ENCODE data around the gene OGFR.
A peak's percentile ranks its signal among the peaks of the same experiment; 100 is the strongest.

The OGFR gene

DNA sequence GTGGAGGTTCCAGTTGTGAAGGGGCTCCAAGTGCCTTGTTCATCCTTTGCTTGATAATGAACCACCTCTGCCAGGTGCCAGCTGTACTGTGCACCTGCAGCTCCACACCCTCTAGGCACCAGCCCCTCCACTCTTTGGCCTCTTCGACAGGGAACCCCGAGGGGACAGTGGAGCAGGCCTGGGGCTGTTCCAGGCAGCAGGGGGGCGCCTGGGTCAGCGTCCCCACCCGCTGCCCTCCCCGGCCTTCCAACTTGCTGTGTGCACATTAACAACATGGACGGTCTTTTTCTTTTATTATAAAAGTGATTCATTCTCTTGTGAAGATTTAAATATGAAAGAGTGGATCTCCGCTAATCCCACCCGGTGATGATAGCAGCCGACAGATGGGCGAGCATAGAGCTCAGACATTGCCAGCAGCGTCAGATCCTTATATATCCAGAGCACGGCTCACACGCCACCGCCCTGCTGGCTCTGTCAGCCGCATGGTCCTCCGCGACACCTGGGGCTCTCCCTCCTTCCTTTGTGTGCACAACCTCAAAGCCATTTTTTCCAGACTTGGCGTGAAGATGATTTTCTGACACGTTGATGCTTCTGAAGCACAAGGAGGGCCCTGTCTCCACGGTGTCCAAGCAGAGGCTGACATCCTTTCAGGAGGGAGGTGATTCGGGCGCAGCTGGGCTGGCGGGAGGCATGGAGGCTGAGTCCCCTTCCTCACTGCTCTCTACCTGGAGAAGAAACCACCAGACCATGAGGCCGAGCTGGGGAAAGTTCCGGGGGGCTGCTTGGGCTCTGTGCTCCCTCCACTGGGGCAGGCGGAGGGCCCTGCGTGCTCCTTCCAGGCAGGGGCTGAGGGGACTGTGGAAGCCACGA is 30.6 kb upstream of the OGFR start:
- Mint-ChIP-seq H3K9me3 (peaks cover 3 to 7% of the 10 kb centered on the region in 2 donors), H3K27ac (no peak overlapping the region), H3K4me1 (peaks cover 24 to 37% of the 10 kb centered on the region in 2 donors), H3K36me3 (peaks cover 0 to 4% of the 10 kb centered on the region in 2 donors), H3K27me3 (peaks cover 0 to 7% of the 10 kb centered on the region in 2 donors), H3K4me3 (no peak overlapping the region)
- ATAC-seq (replicated peaks), result no peak
- DNase-seq, result no peak

DNA sequence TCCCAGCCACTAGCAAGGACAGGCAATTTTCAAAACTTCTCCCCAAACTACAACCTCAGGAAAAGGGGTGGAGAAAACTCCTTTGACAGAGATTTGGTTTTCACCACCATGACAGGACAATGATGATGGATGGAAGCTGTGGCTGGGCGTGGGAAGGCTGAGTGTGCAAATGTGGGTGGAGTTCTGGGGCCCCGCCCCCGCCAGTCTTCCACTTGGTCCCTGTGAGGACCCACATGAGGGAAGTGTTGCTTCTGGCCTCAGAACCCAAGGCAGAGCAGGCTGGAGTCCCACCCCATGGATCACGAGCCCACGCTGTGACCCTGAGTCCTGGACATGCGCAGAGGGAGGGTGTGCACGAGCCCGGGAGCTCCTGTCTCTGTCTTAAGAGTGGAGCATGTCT is 29.9 kb upstream of the OGFR start:
- ATAC-seq (replicated peaks) (no peak), DNase-seq (no peak)
- Mint-ChIP-seq H3K27ac (no peak overlapping the region), H3K36me3 (peaks cover 0 to 4% of the 10 kb centered on the region in 2 donors), H3K27me3 (peaks cover 0 to 7% of the 10 kb centered on the region in 2 donors), H3K4me3 (no peak overlapping the region), H3K9me3 (peaks cover 3 to 7% of the 10 kb centered on the region in 2 donors), H3K4me1 (peaks cover 24 to 37% of the 10 kb centered on the region in 2 donors)

DNA sequence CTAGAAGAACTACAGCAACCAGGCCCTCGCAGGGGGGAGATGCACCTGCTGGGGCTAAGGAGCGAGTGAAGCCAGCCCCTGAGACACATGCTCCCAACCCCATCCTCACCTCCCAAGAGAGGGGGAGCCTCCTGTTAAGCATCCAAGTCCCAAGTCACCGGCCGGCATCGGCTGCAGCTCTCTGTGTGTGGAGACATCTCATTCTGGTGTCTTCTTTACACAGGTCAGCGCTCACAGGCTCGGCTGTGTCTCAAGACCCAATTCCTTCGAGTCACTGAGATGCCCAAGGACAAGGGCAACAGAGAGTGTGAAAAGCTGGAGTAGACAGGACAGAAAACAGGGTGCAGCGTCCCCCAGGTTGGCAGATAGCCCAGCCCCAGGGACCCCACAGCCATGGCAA is 29.4 kb upstream of the OGFR start:
- no peak for ATAC-seq (replicated peaks)
- Mint-ChIP-seq H3K4me3 (no peak overlapping the region), H3K27ac (no peak overlapping the region)

DNA sequence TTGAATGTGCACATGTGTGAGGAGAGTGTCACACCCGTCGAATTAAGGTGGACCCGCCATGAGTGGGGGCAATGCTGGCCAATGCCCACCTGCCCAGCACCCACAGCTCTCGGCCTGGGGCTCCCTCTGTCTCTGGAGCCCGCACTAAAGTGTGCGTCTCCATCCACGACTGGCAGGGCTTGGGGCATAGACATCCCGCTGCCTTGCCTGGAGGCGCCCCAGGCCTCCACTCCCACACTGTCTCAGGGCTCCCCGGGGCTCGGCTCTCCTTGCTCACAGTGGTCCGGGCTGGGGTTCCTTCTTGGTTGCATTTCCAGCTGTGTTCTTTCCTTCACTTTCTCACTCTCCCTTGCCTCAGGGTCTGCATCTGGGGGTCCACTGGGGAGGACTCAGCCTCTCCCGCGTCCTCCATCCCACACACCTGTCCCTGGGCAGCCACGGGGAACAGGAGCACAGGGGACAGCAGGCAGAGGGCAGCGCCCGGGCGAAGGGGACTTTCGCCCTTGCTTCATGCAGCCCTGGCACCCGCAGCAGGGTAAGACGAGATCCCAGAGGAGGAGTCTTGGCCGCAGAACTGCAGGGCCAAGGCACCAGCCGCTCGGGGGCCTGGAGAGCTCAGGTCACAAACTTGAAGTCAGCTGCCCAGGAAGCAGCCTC is 28.5 kb upstream of the OGFR start:
- Mint-ChIP-seq H3K4me1 (peaks cover 24 to 32% of the 10 kb centered on the region in 2 donors), H3K27me3 (peaks cover 0 to 6% of the 10 kb centered on the region in 2 donors), H3K9me3 (peaks cover 3 to 7% of the 10 kb centered on the region in 2 donors), H3K36me3 (peaks cover 0 to 4% of the 10 kb centered on the region in 2 donors), H3K4me3 (peak overlapping the region in 1 of 2 donors; percentile 74), H3K27ac (peak overlapping the region; percentile 92)
- ATAC-seq (replicated peaks) (no peak), DNase-seq (no peak)

More for the DNA sequence above, 29.4 kb upstream of the OGFR start:
- peaks cover 0 to 4% of the 10 kb centered on the region in 2 donors for H3K36me3 Mint-ChIP-seq
- peaks cover 3 to 7% of the 10 kb centered on the region in 2 donors for H3K9me3 Mint-ChIP-seq
- DNase-seq, result no peak
- peaks cover 24 to 37% of the 10 kb centered on the region in 2 donors for H3K4me1 Mint-ChIP-seq
- H3K27me3 Mint-ChIP-seq, result peaks cover 0 to 7% of the 10 kb centered on the region in 2 donors

DNA sequence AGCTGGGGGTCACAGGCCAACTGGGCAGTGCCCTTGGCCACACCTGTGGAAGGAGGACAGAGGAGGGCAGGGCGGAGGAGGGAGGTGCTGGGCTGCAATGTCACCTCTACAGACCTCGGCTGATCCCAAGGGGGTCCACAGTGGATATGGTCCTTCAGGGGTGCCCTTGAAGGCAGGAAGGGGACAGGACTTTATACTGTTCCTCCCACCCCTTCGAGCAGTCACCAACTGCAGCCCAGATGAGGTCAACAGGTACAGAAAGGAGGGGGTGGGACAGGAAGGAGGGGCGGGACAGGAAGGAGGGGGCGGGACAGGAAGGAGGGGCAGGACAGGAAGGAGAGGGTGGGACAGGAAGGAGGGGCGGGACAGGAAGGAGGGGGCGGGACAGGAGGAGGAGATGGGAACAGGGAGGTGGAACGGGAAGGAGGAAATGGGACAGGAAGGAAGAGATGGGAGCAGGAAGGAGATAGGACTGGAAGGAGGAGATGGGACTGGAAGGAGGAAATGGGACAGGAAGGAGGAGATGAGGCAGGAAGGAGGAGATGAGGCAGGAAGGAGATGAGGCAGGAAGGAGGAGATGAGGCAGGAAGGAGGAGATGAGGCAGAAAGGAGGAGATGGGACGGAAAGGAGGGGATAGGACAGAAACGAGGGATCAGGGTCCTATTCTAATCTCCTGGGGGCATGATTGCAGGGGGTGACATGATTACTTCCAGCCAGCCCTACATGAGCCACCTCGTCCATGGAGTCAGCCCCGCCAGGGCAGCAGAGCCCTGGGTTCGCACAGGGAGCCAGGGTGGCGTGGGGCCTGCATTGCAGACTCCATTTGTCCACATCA is 27.7 kb upstream of the OGFR start:
- H3K27me3 Mint-ChIP-seq, result no peaks in the 10 kb centered on the region
- peaks cover 24 to 32% of the 10 kb centered on the region in 2 donors for H3K4me1 Mint-ChIP-seq
- H3K9me3 Mint-ChIP-seq, result peaks cover 3 to 7% of the 10 kb centered on the region in 2 donors
- peaks cover 0 to 4% of the 10 kb centered on the region in 2 donors for H3K36me3 Mint-ChIP-seq
- ATAC-seq (replicated peaks) (peak; percentile 74 to 85), DNase-seq (no peak)
- peak overlapping the region; percentile 59 to 74 for H3K4me3 Mint-ChIP-seq
- peak overlapping the region; percentile 92 for H3K27ac Mint-ChIP-seq

DNA sequence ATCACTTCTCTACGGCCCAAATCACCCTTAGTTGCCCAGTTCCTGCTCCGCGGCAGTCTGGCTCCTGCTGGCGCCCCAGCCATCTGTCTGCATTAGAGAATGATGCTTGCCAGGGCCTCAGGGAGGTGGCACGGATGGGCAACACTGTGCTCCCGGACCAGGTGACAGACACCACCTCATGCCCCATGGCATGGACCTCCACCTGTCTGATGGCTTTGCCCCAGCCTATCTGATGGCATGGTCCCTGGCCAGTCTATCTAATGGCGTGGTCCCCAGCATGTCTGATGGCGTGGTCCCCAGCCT is 27.2 kb upstream of the OGFR start:
- H3K27me3 Mint-ChIP-seq, result no peaks in the 10 kb centered on the region
- H3K4me3 Mint-ChIP-seq, result no peak overlapping the region
- peaks cover 0 to 4% of the 10 kb centered on the region in 2 donors for H3K36me3 Mint-ChIP-seq
- DNase-seq (no peak), ATAC-seq (replicated peaks) (no peak)
- peak overlapping the region; percentile 92 for H3K27ac Mint-ChIP-seq
- peaks cover 26 to 32% of the 10 kb centered on the region in 2 donors for H3K4me1 Mint-ChIP-seq
- H3K9me3 Mint-ChIP-seq, result peaks cover 3 to 7% of the 10 kb centered on the region in 2 donors

DNA sequence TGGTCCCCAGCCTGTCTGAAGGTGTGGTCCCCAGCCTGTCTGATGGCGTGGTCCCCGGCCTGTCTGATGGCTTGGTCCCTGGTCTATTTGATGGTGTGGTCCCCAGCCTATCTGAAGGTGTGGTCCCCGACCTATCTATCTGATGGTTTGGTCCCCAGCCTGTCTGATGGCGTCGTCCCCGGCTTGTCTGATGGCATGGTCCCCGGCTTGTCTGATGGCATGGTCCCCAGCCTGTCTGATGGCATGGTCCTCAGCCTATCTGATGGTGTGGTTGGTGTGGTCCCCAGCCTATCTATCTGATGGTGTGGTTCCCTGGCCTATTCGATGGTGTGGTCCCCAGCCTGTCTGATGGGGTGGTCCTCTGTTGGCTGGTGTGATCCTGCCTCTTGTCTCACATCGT is 26.6 kb upstream of the OGFR start:
- no peak overlapping the region for H3K27ac Mint-ChIP-seq
- ATAC-seq (replicated peaks) (no peak), DNase-seq (no peak)
- H3K36me3 Mint-ChIP-seq, result peaks cover 0 to 4% of the 10 kb centered on the region in 2 donors
- no peaks in the 10 kb centered on the region for H3K27me3 Mint-ChIP-seq
- peaks cover 3 to 7% of the 10 kb centered on the region in 2 donors for H3K9me3 Mint-ChIP-seq
- H3K4me3 Mint-ChIP-seq, result no peak overlapping the region
- H3K4me1 Mint-ChIP-seq, result peaks cover 28 to 32% of the 10 kb centered on the region in 2 donors

DNA sequence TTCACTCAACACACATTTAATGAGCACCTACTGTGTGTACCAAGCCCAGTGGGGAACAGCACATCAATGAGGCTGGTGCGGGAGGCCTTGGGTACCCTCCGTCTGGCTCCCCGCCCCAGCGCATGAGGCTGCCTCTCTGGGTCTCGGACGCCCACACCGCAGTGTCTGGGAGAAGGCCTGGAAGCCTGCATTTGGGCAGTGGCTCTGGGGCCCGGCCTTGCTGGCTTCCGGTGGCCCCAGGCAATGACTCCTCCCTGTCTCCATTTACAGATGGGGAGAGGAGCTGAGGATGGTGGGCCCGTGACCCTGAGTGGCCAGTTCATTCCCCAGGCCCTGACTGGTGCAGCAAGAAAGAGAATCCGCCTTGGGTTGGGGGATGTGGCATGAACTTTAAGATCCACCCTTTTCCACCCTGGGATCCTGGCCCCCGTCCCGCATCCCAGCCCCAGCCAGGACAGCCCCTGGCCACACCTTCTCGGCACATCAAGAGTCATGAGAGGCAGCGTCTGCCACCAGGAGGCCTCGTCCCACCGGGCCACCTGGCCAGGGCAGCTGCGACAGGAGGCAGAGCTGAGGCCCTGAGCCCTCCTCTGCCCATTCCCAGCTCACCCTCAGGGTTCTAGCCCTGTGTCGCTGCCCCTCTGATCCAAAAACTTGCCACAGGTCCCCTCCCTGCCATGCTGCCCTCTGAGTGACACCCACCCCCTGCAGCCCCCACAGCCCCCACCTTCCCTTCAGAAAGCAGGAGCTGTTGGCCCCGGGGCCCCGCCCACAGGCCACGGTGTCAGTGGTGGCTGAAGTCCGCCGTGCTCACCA is 25.8 kb upstream of the OGFR start:
- Mint-ChIP-seq H3K9me3 (peaks cover 3 to 7% of the 10 kb centered on the region in 2 donors), H3K27me3 (no peaks in the 10 kb centered on the region), H3K27ac (no peak overlapping the region), H3K4me3 (no peak overlapping the region), H3K4me1 (peaks cover 28 to 32% of the 10 kb centered on the region in 2 donors), H3K36me3 (peaks cover 0 to 4% of the 10 kb centered on the region in 2 donors)
- ATAC-seq (replicated peaks) (no peak), DNase-seq (no peak)

DNA sequence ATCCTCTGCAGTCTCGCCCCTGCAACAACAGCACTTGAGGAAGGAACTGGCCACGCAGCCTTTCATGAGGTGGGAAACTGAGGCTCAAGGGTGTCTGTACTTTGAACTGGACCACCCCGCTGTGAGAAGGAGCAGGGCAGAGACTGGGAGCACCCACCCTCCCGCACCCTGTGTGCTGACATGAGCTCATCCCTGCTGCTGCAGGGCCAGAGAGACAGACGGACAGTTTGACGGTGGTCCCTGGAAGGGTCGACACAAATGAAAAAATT is 25.3 kb upstream of the OGFR start:
- no peaks in the 10 kb centered on the region for H3K27me3 Mint-ChIP-seq
- no peak overlapping the region for H3K4me3 Mint-ChIP-seq
- ATAC-seq (replicated peaks) (no peak), DNase-seq (no peak)
- H3K4me1 Mint-ChIP-seq, result peaks cover 26 to 32% of the 10 kb centered on the region in 2 donors
- H3K27ac Mint-ChIP-seq, result no peak overlapping the region
- peaks cover 3 to 7% of the 10 kb centered on the region in 2 donors for H3K9me3 Mint-ChIP-seq
- H3K36me3 Mint-ChIP-seq, result peaks cover 0 to 4% of the 10 kb centered on the region in 2 donors

DNA sequence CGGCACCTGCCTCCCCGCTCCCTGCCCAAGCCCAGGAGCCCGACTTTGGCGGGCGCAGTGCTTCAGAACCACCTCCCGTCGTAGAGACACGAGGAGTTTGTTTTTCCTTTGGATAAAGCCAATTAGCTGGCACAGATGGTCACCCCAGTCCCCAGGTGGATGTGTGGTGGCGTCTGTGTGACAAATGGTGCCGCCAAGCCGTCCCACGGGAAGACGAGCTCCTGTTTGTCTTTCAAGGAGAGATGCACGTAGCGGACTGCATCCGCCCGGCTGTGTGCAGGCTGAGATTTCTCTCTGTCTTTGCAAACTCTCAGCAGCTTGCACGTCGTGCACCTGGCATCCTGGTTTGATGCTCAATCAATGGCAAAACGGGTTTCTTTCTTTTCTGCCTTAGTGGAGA is 24.4 kb upstream of the OGFR start:
- Mint-ChIP-seq H3K27me3 (no peaks in the 10 kb centered on the region), H3K9me3 (peaks cover 3 to 7% of the 10 kb centered on the region in 2 donors), H3K4me1 (peaks cover 22 to 24% of the 10 kb centered on the region in 2 donors), H3K36me3 (peaks cover 0 to 4% of the 10 kb centered on the region in 2 donors), H3K4me3 (no peak overlapping the region), H3K27ac (no peak overlapping the region)
- no peak for DNase-seq
- ATAC-seq (replicated peaks), result no peak

DNA sequence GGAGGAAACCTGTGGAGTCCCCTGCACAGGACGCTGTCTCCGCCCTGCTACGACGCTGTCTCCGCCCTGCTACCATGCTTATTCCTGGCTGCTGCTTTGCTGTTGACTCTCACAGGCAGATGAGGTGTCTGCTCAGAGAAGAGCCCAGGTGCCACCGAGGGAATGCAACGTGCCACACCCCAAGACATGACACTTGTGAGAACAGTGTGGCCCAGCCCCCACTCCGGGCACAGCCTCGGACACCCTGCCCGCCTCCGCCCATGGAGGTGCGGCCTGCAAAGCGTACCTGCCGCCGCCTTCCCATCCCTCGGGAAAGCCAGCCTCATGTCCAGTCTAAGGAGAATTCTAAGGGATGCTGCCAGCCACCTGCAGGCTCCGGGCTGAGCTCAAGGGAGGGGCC is 23.9 kb upstream of the OGFR start:
- Mint-ChIP-seq H3K36me3 (peaks cover 0 to 4% of the 10 kb centered on the region in 2 donors), H3K4me3 (no peak overlapping the region), H3K4me1 (peaks cover 18 to 19% of the 10 kb centered on the region in 2 donors), H3K9me3 (peaks cover 3 to 7% of the 10 kb centered on the region in 2 donors), H3K27me3 (no peaks in the 10 kb centered on the region), H3K27ac (no peak overlapping the region)
- ATAC-seq (replicated peaks), result no peak
- no peak for DNase-seq

DNA sequence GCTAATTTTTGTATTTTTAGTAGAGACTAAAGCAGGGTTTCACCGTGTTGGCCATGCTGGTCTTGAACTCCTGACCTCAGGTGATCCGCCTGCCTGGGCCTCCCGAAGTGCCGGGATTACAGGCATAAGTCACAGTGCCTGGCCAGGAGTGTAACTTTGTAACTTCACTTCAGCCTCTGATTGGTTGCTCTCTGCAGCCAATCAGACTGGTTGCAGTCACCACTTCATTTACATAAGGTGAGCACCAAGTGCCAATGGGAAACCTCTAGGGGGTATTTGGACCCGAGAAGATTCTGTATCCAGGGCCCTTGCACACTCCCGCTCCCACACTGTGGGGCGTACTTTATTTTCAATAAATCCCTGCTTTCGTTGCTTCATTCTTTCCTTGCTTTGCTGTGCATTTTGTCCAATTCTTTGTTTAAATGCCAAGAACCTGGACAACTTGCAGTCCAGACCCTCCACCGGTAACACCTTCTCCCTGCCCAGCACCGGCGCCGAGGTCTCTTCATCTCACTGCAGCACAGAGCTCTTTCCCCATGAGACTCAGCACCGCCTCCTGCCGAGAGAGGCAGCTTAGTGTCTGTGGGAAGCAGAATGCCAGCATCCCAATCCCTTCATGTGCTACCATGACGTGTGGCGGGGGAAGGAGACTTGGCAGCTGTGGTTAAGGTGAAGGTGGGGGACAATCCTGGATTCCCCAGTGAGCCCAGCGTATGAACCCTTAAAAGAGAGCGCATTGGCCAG is 22.3 kb upstream of the OGFR start:
- Mint-ChIP-seq H3K36me3 (no peaks in the 10 kb centered on the region), H3K4me1 (peaks cover 5 to 8% of the 10 kb centered on the region in 2 donors), H3K27me3 (no peaks in the 10 kb centered on the region), H3K27ac (no peak overlapping the region), H3K9me3 (peaks cover 0 to under 1% of the 10 kb centered on the region in 2 donors), H3K4me3 (no peak overlapping the region)
- DNase-seq (no peak), ATAC-seq (replicated peaks) (no peak)

DNA sequence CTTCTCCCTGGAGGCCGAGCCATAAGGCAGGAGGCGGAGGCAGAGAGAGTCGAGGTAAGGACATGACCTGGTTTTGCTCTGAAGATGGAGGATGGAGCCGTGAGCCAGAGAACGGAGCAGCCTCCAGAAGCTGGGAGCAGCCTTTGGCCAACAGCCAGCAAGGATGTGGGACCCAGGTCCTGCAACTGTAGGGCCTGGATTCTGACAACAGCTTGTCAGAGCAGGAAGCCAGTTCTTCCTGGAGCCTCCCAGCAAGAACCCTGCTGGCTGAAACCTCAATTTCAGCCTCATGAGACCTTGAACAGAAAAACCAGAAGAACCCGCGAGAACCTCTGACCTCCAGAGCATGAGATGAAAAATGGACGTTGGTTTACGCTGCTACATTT is 21.7 kb upstream of the OGFR start:
- no peak for ATAC-seq (replicated peaks)
- Mint-ChIP-seq H3K36me3 (no peaks in the 10 kb centered on the region), H3K4me3 (no peak overlapping the region), H3K27me3 (no peaks in the 10 kb centered on the region), H3K27ac (peak overlapping the region; percentile 48), H3K9me3 (peaks cover 0 to 4% of the 10 kb centered on the region in 2 donors), H3K4me1 (peaks cover 6 to 11% of the 10 kb centered on the region in 2 donors)
- DNase-seq, result no peak
